ENCODE measurements around the gene CYP39A1.

- TF ChIP-seq CTCF (IDR thresholded peaks at IDR 0.05) (no peak), POLR2A (IDR thresholded peaks at IDR 0.05) (no peak)
Observed at GRCh38 chr6:46513533-46513932, 139.1 kb downstream of the CYP39A1 start.

All from body of pancreas (tissue), 4 donors.